ENCODE data around the gene ZCCHC3.

ZCCHC3 gene

GRCh38 chr20:259981-260380 is 37.4 kb upstream of the ZCCHC3 start:
- no peak overlapping the region for H3K4me3 ChIP-seq (ENCODE audit: control insufficient read depth, low read depth, low read length)
- no peak for DNase-seq (ENCODE audit: low read depth)
- TF ChIP-seq CTCF (conservative IDR thresholded peaks at IDR 0.05; ENCODE audit: control insufficient read depth, insufficient read depth, low read depth, low read length): no peak

- no peak for TF ChIP-seq CTCF (conservative IDR thresholded peaks at IDR 0.05; ENCODE audit: control insufficient read depth, insufficient read depth, low read depth, low read length)
- no peak overlapping the region for H3K4me3 ChIP-seq (ENCODE audit: control insufficient read depth, low read depth, low read length)
- DNase-seq (ENCODE audit: low read depth): no peak
Measured at GRCh38 chr20:263701-264100, 33.7 kb upstream of the ZCCHC3 start.

- DNase-seq (ENCODE audit: low read depth): peak; percentile 75
- peak overlapping the region; percentile 60 for H3K4me3 ChIP-seq (ENCODE audit: control insufficient read depth, low read depth, low read length)
- peak; percentile 70 for TF ChIP-seq CTCF (conservative IDR thresholded peaks at IDR 0.05; ENCODE audit: control insufficient read depth, insufficient read depth, low read depth, low read length)
Measured at GRCh38 chr20:266596-267562, 30.5 kb upstream of the ZCCHC3 start.

- DNase-seq (ENCODE audit: low read depth): no peak
- TF ChIP-seq CTCF (conservative IDR thresholded peaks at IDR 0.05; ENCODE audit: control insufficient read depth, insufficient read depth, low read depth, low read length): no peak
- no peak overlapping the region for H3K4me3 ChIP-seq (ENCODE audit: control insufficient read depth, low read depth, low read length)
Measured at GRCh38 chr20:270517-270916, 26.9 kb upstream of the ZCCHC3 start.

GRCh38 chr20:271069-271468 is 26.3 kb upstream of the ZCCHC3 start:
- H3K4me3 ChIP-seq (ENCODE audit: control insufficient read depth, low read depth, low read length): no peak overlapping the region
- no peak for TF ChIP-seq CTCF (conservative IDR thresholded peaks at IDR 0.05; ENCODE audit: control insufficient read depth, insufficient read depth, low read depth, low read length)

GRCh38 chr20:271528-271927 is 25.8 kb upstream of the ZCCHC3 start:
- H3K4me3 ChIP-seq (ENCODE audit: control insufficient read depth, low read depth, low read length): no peak overlapping the region
- no peak for DNase-seq (ENCODE audit: low read depth)
- TF ChIP-seq CTCF (conservative IDR thresholded peaks at IDR 0.05; ENCODE audit: control insufficient read depth, insufficient read depth, low read depth, low read length): no peak

More at GRCh38 chr20:271069-271468, 26.3 kb upstream of the ZCCHC3 start:
- DNase-seq (ENCODE audit: low read depth): no peak
